ENCODE data around the gene VARS1.
"Not testable (repeated sequence)": the region's sequence is repeated elsewhere in the genome, so short reads cannot be mapped to it uniquely, and the experiment has no call there.

The VARS1 gene

GRCh38 chr6:31794294-31794865 lies 1.2 kb downstream of the VARS1 start:
- DNase-seq (ENCODE audit: low read depth), result no peak

GRCh38 chr6:31793927-31794245 lies 1.7 kb downstream of the VARS1 start:
- not testable (repeated sequence) for DNase-seq (ENCODE audit: low read depth)

GRCh38 chr6:31792761-31793171 lies 2.8 kb downstream of the VARS1 start:
- no peak for DNase-seq (ENCODE audit: low read depth)

GRCh38 chr6:31792090-31792374 lies 3.5 kb downstream of the VARS1 start:
- DNase-seq (ENCODE audit: low read depth), result no peak

GRCh38 chr6:31791324-31792089 lies 4.0 kb downstream of the VARS1 start:
- no peak for DNase-seq (ENCODE audit: low read depth)

GRCh38 chr6:31785475-31785874 lies 10.1 kb downstream of the VARS1 start:
- no peak for DNase-seq (ENCODE audit: low read depth)

GRCh38 chr6:31784098-31784925 lies 11.2 kb downstream of the VARS1 start:
- no peak for DNase-seq (ENCODE audit: low read depth)

GRCh38 chr6:31782126-31782855 lies 13.3 kb downstream of the VARS1 start:
- DNase-seq (ENCODE audit: low read depth), result no peak

GRCh38 chr6:31781244-31782125 lies 14.1 kb downstream of the VARS1 start:
- no peak for DNase-seq (ENCODE audit: low read depth)

- DNase-seq (ENCODE audit: low read depth), result no peak
These were observed 14.9 kb downstream of the VARS1 start for GRCh38 chr6:31780507-31781243.

GRCh38 chr6:31779908-31780307 lies 15.6 kb downstream of the VARS1 start:
- DNase-seq (ENCODE audit: low read depth), result no peak

GRCh38 chr6:31778999-31779885 lies 16.3 kb downstream of the VARS1 start:
- DNase-seq (ENCODE audit: low read depth), result no peak

- no peak for DNase-seq (ENCODE audit: low read depth)
These were observed 17.4 kb downstream of the VARS1 start for GRCh38 chr6:31778193-31778592.

GRCh38 chr6:31777667-31778050 lies 17.9 kb downstream of the VARS1 start:
- DNase-seq (ENCODE audit: low read depth), result no peak

- peak; percentile 52 for DNase-seq (ENCODE audit: low read depth)
These were observed 18.4 kb downstream of the VARS1 start, which contains the start of gene VWA7 for GRCh38 chr6:31776989-31777666. Gene VWA7 (minus strand): TSS chr6:31777328. CDS start chr6:31776779, 549 bp downstream.

- DNase-seq (ENCODE audit: low read depth), result no peak
These were observed 19.0 kb downstream of the VARS1 start for GRCh38 chr6:31776485-31776988.

- no peak for DNase-seq (ENCODE audit: low read depth)
These were observed 19.7 kb downstream of the VARS1 start for GRCh38 chr6:31775633-31776484.

- DNase-seq (ENCODE audit: low read depth), result no peak
These were observed 20.4 kb downstream of the VARS1 start for GRCh38 chr6:31775184-31775583.
